GM19035 (cell line): ENCODE results near the gene VPS52.
"Not testable (repeated sequence)": the region's sequence is repeated elsewhere in the genome, so short reads cannot be mapped to it uniquely, and the experiment has no call there.

Source experiments
- ATAC-seq: cut with Tn5 transposase; IDR thresholded peaks from one replicate; pipeline ENCODE4 v1.9.1; 2021; ENCODE audit not compliant: unreplicated experiment

Gene VPS52

GRCh38 chr6:33251395-33252012 lies 20.2 kb downstream of the VPS52 start:
- no peak for ATAC-seq

DNA sequence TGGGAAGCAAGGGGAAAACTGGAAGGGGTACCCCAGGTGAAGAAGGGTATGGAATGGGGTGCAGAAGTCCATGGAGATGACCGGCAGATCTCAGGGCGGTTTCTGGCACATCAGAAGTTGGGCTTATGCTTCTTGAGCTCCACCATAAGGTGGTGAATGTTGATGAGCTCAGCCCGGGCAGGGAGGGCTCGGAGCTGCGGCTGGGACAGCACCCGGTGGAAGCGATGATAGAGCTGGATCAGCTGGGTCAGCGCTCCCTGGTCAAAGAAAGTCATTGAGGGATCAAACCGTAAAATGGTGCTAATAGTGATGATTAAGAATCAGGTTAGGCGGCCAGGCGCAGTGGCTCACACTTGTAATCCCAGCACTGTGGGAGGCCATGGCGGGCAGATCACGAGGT lies 20.9 kb downstream of the VPS52 start:
- no peak for ATAC-seq

- ATAC-seq: no peak
These were observed 21.7 kb downstream of the VPS52 start for GRCh38 chr6:33249732-33250630.

GRCh38 chr6:33248932-33249731 lies 22.5 kb downstream of the VPS52 start:
- peak; percentile 89 for ATAC-seq

GRCh38 chr6:33248643-33248931 lies 23.1 kb downstream of the VPS52 start:
- ATAC-seq: no peak

DNA sequence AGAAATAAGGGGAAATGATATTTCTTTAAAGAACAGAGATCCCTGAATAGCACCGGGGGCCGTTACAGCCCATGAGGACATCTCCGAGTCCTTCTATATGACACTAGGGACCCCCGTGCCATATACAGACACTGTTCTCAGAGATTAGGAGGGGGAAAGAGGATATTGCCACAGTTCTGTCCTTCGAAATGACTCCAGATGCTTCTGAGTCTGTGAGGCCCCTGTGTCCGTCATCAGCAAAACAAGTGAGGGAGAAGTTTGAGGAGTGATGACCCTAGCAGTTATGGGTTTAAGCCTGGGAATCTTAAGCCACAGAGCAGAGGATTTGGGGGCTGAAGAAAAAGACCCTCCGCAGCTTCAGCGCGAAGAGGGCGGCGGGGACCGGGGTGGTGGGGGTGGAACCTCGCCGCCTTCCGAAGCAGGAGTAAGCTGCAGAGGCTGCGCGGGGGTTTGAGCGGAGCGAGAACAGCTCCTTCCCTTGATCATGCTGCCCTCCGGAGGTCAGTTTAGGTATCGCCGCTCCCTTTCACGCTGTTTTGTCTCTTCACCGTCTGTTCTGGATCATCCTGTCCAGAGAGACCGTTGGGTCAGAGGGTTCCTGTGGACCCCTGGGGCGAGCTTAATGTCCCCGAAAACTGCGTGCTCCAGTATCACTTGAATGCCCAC lies 23.6 kb downstream of the VPS52 start:
- ATAC-seq: no peak

- ATAC-seq: no peak
These were observed 28.2 kb downstream of the VPS52 start for GRCh38 chr6:33243476-33243875.

GRCh38 chr6:33241968-33242367 lies 29.7 kb downstream of the VPS52 start:
- ATAC-seq: no peak

DNA sequence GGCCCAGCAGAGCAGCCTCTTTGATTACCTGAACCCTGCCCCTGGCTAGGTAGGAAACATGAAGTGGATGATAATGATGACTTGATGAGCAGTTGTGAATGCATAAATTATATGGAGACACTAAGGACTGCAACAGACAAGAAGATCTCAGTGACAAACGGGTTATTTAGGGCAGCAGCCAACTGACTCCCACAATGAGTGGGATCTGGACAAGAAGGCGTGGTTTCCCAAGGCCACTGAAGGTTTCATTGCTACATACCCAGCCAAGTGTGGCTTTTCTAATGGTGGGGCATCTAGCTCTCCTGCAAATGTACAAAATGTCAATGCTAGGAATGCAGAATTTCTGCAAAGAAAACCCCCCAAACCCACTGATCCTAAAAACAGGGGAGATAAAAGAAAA lies 33.9 kb downstream of the VPS52 start:
- ATAC-seq: no peak

DNA sequence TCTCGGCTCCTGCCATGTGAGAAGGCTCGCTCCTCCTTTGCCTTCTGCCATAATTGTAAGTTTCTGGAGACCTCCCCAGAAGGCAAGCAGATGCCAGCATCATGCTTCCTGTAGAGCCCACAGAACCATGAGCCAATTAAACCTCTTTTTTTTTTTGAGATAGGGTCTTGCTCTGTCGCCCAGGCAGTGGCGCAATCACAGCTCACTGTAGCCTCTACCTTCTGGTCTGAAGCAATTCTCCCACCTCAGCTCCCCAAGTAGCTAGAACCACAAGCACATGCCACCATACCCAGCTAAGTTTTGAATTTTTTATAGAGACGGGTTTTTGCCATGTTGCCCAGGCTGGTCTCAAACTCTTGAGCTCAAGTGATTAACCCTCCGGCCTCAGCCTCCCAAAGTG lies 34.8 kb downstream of the VPS52 start:
- ATAC-seq: no peak

- ATAC-seq: no peak
These were observed 35.3 kb downstream of the VPS52 start for GRCh38 chr6:33236328-33236727.

GRCh38 chr6:33235221-33235634 lies 36.4 kb downstream of the VPS52 start:
- no peak for ATAC-seq

DNA sequence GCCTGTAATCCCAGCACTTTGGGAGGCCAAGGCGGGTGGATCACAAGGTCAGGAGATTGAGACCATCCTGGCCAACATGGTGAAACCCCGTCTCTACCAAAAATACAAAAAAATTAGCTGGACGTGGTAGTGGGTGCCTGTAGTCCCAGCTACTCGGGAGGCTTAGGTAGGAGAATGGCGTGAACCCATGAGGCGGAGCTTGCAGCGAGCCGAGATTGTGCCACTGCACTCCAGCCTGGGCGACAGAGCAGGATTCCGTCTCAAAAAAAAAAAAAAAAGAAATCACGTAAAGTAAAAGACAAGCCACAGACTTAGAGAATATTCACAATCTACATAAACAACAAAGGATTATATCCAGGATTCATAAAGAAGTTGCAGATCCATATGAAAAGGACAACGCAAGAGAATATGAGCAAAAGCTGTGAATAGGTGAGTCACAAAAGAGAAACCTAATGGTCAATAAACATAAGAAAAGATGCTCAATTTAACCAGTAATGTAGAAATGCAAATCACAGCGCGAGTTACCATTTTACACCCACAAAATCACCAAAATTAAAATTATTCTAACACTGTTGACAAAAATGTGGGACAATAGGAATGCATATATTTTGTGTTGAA lies 45.1 kb downstream of the VPS52 start:
- ATAC-seq: not testable (repeated sequence)

- no peak for ATAC-seq
These were observed 54.0 kb downstream of the VPS52 start for GRCh38 chr6:33217681-33218080.

DNA sequence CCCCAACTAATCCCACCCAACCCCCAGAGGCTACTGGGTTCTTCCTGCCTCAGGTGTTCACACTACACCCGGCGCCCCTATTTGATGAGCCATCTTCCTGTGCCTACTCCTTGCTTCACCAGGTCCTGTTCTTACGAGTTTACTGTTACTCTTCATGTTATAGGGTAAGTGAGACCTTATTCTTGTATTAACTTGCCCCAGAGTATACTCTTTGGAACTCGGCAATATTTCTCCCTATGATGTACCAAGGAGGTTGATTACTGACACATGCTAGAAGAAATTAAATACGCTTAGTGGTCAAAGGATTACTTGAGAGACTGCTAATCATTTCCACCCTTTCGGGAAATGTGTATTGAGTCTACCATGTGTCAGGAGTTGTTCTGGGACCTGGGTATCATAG lies 54.4 kb downstream of the VPS52 start:
- no peak for ATAC-seq

GRCh38 chr6:33216117-33216649 lies 55.5 kb downstream of the VPS52 start:
- ATAC-seq: no peak

DNA sequence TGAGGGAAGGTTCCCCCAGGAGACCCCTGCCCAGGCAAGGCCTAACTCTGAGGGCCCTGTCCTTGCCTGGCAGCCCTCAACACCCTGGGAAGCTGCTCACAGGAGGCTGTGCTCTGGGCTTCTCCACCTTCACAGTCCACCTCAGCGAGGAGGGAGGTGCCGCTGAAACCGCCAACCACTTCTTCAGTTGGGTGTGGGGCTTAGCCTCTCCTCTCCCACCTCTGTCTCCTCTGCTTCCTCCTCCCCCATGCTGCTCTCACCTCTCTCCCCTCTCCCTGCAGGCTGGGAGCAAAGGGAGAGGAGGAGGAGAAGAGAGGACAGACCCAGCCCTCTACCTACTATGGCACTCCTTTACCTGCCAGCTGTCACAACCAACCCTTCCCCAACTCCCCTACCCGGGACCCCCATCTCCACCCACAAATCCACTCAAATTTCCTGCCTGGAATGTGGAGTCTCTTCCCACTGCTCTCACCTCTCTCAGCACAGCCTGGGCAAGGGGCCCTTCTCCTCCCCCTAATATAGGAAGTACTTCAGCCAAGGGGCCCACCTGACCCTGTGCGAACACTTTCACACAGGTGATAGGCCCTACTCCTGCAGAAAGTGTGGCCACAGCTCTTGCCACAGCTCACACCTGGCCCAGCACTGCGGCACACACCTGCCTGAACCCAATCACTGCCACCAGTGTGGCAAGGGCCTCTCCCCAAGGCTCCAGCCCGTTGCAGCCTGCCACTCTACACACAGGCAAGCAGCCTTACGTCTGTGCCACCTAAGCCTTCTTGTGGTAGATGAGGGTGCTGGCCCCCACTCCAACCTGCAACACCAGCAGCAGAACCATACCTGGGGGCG lies 56.2 kb downstream of the VPS52 start:
- ATAC-seq: no peak

GRCh38 chr6:33213989-33214335 lies 57.7 kb downstream of the VPS52 start:
- ATAC-seq: no peak

GRCh38 chr6:33213166-33213988 lies 58.3 kb downstream of the VPS52 start:
- no peak for ATAC-seq
